NK-92 treated with Interleukin-12 subunit alpha and Interleukin-12 subunit beta, amount 100 ng/mL, for 24 hours (cell line): ENCODE results near the gene RGS6.

Source experiments
- DNase-seq: peaks from one replicate; lab custom pipeline; 2025; lab: John Stamatoyannopoulos, UW

The RGS6 gene

DNA sequence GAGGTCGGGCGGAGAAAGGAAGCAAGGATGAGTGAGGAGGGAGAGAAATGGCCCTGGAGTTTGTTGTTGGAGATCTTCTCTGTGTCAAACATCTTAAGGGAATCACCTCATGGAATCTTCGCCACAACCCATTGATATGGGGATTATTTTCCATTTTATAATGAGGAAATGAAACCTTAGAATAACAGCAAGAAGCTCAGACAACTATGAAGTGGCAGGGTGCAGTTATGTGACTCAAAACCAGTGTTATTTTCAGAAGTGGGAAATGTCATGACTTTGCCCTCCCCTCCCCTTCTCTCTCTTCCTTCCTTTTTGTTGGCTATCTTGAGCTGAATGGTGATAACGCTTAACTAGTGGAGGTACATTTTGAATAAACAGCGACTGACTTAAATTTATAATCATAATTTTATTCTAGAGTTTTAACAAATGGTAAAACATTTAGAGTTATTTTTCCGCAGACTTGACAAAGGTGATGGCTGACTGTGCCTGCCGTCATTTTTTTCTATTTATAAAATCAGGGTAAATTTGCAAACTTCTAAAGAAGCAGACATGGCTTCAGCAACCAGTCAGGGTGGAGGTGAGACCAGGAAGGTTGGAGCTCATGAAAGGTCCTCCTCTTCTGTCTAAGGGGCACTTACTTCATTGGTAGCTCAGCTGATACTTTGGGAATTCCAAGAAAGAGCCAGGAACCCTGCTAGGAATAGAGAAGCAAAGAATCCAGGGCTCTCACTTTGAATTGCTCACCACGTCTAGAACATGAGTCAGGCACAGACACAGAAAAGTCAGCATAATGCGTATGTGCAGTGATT lies 232.4 kb downstream of the RGS6 start:
- DNase-seq, result no peak

DNA sequence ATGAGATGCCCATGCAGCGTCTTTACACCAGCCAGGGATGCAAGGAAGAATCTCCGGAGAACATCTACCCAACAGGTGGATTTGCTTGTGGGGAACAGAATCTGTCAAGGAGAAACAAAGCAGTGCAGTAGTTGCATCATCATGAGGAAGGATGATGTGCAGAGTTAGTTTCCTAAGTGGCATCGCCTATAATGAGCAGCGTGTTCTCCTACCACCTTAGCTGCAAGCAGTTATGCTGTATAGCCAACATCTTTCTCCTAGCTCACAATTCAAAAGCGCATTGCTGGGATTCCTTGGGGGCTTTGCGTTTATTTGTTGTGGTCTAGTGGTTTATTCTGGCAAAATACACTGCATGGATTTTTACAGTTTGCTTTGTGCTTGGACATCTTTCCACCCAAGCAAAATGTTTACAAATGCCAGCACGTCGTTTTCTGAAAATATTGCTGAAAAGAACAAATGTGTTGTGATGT lies 233.0 kb downstream of the RGS6 start:
- no peak for DNase-seq

DNA sequence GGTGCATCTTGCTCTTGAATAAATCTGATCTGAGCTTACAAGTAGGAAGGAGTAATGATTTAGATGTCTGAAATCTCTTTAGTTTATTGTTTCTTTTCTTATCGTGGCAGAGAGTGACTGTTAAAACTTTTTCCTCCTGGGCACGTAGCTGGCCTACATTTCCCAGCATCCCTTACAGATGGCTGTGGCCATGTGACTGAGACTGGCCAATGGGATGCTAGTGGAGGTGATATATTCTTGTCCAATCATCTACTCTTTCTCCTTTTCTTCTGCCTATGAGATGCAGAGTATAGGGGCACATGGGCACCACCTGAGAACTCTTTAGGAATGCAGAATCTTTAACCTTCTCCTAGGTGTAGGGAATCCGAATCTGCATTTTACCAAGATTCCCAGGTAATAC lies 237.3 kb downstream of the RGS6 start:
- DNase-seq, result no peak

DNA sequence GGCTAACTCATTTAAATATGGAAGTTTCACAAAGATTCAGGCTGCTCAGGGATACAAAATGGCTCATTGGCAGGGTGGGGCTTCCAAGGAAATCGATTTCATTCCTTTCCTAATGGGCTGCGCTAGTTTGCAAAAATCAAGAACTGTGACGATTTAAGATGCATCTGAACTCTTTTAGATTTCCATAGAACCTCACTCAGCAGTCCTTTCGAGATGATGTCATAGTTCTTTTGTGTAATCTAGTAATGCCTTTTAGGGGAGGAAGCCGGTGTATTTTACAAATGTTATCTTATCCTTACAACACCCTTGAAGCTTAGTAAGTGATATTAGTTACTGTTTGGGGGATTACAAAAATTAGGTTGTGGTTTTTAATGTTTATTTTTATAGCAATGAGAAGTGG lies 239.8 kb downstream of the RGS6 start:
- no peak for DNase-seq

DNA sequence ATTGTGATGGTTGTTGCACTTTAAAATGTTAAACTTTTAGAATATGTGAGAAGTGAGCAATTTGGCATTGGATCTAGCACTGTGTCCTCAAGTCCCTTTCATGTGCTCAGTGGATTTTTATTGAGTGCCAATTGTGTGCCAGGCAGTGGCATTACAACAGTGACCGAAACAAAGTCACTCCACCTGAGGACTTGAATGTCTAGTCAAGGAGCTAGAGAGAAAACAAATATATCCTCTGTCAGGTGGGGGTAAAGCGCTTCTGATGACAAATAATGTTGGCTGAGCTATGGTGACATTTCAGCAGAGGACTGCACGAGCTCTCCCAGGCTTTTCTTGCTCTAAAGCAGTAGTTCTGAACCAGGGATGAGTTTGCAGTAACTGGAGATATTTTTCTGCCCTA lies 240.4 kb downstream of the RGS6 start:
- DNase-seq, result no peak

DNA sequence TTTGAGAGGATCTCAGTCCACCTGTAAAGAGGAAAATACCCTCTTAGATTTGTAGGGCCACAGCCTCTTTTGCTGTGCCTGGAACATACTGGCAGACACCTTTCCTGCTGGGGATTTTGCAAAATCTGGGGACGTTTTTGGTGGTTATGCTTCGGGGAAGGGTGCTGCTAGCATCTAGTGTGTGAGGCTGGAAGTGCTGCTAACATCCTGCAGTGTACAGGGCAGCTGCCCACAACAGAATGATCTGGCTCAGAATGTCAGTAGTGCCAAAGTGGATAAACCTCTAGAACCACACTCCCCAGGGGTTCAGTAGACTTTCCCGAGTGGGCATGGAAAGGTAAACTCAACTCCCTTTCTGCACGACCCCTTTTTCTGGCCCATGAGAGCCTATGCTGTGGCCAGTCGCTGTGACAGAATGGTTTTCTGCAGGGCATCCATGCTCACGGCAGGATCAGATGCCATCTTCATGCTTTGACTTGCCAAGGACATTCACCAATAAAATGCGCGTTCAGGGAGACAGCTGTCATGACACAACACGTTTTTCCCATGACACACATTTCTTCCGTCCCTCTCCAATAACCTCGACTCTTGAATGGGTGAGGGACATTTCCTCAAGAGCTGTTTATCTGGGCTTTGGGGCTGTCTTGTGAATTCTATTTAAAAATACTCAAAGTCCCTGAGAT lies 240.9 kb downstream of the RGS6 start:
- no peak for DNase-seq

DNA sequence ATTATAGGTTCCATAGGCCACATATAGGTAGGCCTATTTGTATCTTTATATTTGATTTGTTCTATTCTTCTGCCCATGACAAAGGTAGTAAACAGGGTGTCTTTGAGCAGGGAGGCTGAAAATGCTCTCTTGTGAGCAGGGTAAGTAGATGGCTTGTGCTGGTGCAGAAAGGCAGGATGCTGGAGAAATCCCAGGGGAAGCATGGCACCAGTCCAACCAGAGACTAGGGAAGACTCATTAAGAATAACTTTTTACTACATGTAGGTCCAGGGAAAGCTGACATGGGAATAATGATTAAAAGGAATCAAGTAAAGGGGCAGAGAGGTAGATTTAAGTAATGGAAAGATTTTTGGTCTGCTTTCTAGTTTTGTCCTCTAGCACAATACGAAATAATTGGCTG lies 245.0 kb downstream of the RGS6 start:
- no peak for DNase-seq

DNA sequence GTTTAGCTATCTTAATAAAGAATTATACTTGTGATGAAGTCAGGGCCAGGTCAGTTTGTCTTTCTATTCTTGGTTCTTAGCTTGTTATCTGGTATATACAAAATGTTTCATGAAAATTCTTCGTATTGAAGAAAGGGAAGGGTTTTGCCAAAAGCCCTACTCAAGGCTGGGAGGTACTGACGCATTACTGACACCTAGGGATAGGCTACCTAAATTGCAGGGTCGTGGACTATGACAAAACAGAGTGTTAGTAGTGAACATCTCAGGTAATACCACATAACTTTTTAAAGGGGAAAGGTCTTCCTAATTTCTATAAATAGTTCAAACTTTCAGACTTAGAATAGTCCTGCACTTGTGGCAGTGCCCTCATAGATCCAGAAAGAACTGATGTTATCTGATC lies 246.3 kb downstream of the RGS6 start:
- DNase-seq, result no peak

DNA sequence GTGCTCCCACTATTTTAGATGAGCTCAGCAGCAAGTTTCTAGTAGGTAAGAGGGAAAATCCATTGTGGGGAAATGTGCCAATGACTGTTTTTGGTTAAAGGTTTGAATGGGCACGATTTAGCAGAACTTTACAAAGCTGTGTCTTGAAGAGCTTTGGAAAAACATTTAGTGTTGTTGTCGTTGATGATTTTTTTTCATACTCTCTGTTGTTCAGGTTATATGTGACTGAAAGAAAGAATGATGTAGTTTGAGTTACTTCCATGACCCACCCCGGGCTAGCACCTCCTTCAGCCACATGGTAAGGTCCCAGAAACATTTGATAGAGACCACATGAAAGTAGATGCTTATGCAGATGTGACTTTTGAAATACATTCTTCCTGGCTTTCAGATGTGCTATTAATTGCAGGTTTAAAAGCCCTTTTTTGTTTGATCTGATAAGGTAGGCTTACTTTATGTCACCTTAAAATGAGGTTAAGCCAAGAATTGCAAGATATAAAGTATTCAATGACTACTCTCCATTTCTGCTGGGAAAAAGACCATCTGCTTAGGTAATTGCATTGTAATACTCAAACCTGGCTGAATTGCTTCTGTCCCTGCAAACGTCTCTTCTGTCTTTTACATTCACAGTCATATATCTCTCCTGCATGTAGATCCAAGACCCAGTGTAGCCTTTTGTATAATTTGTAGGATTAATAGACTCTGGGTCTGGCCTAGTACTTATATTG lies 250.6 kb downstream of the RGS6 start:
- no peak for DNase-seq

DNA sequence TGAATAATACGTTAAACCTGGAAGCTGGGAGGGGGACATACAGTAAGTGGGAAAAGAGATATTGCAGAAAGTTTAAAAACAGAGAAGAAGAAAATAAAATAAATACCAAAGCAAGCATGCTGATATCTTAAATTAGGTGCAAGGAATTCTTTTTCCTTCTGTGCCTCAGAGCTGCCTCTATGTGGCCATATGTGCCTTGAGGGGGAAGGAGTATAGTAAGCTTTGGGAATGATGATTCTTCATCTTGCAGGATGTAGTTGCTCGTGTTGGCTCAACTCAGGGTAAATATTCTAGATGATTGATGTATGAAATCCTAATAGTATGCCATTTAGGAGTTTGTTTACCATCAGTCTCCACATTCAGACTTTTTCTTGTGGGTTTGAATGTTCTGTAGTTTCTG lies 251.4 kb downstream of the RGS6 start:
- no peak for DNase-seq

DNA sequence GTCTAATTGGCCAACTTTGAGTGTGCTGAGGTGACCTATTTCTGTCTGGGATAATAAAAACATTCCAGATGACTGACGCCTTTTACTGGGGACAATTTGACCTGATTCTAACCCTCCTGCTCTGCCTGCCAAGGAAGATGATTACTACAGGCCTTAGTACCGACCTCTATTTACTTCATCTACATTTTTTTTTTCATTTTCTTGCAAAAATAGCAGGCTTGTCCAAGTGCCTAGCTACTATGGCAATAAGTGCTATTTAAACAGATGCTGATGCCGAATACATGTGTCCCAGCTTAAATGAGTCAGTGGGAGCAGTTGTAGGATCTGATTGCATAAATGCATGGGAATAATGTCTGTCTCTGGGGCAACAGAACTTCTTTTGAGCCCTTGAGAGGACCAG lies 254.3 kb downstream of the RGS6 start:
- no peak for DNase-seq

DNA sequence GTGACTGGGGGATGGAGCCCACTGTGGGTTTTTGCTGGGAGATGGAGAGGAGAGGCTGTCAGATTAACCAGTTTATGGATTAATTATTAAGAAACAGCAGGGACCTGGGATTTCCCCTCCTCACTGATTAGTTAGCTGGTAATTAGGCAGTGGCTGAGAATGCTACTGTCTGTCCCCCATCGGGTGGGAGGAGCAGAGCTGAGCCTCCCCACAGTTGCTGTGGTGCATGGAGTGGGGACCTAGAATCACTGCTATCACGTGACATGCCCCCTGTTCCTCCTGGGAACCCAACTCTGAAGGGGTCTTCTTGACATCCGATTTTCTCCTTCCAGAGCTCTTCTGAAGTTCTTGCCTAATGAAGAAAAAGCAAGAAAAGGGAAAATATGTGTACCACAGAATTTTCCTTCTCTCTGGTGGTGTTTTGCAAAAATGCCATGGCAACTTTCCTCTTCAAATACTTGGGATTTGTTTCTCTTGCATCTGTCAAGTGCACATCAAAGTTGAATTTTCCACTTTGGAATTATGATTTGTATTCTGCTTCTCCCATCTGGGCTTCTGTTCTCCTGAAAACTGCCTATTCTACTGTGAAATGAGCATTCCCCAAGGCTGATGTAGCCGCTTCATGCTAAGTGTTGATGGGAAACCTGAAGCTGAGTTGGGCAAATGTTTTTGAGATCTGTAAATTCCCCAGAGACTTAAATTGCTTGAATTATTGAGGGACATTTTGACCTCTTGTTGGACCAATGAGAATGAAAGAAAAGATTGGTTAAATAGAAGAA lies 264.2 kb downstream of the RGS6 start:
- no peak for DNase-seq

DNA sequence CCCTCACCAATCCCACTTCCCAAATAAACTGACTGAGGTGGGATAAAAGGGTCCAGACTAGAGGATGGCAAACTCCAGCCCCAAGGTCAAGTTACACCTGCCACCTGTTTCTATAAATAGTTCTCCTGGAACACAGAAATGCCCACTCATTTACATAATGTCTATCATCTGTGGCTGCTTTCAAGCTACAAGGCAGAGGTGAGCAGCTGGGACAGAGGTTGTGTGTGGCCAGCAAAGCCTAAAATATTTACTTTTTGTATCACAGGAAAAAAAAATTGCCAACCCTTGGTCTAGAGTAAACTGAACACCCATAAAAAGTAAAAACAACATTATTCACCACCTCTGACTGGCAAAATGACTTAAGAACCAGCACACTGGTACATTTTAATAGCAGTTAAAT lies 269.4 kb downstream of the RGS6 start:
- DNase-seq, result no peak

DNA sequence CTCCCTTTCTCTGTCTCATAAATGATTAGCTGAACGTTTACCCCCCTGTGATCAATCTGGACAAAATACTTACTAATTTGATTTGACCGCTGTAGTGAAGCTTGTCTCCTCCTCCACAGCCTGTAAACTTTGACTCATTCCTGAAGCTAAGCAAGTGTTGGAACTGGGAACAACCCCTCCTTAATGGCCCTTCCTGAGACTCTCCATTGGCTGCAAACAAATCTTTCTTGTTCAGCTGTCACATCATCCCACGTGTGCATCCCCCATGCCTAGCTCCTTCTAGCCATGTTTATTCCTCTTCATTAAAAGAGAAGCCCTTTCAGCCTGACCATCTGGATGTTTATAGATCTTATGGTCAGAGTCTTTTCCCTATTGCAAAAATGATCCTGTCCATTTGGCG lies 281.2 kb downstream of the RGS6 start:
- DNase-seq, result no peak

DNA sequence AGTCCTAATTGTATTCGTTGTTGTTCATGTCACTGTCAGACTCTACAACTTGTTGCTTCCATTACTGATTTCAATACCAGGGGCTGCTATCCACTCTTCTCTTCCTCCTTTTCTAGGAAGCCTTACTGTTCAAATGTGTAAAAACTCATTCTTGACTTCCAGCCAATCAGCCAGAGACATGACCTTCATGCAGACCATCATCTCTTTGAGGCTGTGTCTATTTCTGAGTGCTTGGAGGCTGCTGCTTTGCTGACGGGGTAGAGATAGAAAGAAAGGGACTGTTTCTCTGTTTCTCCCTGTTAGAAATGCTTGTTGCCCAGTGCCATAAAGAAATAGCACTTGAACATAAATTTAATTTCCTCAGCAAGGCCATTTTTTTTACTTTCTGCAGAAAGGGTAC lies 282.9 kb downstream of the RGS6 start:
- DNase-seq, result no peak

DNA sequence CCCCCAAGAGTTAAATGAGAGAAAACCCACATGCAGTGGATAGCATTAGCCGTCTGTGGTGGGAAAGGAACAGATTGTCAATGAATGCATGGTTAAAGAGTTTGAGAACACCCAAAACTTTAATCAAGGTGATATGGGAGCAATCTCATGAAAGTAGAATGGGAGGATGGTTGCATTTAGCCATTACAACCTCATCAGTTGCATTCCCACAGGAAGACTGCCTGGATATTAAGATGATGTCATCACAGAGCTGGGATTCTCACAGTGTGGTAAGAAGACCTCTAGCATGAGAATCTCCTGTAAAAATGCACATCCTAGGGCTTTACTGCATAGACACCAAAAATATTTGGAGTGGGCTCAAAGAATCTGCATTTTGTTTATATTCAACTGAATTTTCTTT lies 284.9 kb downstream of the RGS6 start:
- DNase-seq, result no peak

DNA sequence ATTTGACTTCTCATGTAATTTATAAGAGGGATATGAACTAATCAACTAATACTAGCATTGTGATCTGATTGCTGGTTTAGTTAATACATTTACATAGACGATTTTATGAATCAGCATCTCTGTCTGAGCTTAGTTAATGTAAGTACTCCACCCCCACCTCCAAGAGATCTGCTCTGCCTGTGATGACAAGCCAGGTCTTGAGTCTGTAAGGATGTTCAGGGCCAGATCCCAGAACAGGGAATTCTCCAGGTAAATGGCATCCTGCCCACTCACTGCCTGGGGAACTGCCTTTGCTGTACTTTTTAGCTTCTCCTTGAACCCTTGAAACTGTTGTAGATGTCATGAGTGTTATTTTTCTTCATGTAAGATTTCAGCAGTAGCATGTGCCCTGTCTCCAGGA lies 289.8 kb downstream of the RGS6 start:
- no peak for DNase-seq

DNA sequence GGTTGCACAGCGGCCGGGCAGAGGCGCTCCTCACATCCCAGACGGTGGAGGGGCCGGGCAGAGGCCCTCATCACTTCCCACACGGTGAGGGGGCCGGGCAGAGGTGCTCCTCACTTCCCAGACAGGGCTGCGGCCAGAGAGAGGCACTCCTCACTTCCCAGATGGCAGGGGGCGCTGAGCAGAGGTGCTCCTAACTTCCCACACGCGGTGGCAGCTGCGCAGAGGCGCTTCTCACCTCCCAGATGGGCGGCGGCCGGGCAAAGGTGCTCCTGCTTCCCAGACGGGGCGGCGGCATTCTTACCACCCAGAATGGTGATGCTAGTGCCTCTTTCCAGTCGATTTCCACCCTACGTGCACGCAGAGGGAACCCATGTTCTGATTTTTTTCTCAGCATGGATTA lies 304.4 kb downstream of the RGS6 start:
- DNase-seq, result no peak

DNA sequence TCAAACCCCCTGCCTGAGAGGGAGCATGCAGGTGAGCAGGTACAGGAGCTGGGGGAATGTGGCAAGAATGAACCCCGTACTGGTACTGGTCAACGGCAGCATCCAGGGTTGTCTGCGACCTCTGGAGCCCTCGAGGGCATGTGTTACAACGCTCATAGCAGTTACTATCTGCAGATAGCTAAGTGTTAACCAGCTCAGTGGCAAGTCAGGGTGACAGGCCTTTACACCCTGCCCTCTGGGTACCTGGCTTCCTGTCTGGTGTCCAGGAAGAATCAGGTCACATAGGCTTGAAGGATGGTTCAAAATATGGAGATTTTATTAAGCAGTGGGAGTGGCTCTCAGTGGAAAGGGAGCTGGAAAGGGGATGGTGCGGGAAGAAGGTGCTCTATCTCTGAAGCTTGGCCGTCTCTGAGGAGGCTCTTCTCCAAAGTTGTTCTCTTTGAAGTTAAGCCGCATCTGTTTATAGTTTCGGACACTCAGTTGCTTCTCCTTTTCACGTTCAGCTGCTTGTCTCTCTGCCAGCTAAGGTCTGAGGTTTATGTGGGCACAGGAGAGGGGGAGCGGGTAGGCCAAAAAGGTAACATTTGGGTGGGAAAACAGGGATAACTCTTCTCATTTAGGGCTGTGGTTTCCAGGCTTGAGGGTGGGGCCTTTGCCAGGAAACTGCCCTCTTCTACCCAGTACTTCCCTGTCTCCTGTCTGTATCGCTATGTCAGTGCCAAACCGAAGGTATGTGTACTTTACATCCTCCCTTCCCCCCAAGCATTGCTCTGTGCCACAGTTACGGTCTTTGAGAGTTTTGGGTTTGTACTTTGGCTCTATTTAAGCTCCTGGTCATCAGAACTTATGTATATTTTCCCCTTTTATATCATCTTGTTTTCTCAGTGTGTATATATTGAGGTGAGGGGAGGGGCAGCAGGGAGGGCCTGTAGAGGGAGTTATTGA lies 305.8 kb downstream of the RGS6 start:
- DNase-seq, result no peak

DNA sequence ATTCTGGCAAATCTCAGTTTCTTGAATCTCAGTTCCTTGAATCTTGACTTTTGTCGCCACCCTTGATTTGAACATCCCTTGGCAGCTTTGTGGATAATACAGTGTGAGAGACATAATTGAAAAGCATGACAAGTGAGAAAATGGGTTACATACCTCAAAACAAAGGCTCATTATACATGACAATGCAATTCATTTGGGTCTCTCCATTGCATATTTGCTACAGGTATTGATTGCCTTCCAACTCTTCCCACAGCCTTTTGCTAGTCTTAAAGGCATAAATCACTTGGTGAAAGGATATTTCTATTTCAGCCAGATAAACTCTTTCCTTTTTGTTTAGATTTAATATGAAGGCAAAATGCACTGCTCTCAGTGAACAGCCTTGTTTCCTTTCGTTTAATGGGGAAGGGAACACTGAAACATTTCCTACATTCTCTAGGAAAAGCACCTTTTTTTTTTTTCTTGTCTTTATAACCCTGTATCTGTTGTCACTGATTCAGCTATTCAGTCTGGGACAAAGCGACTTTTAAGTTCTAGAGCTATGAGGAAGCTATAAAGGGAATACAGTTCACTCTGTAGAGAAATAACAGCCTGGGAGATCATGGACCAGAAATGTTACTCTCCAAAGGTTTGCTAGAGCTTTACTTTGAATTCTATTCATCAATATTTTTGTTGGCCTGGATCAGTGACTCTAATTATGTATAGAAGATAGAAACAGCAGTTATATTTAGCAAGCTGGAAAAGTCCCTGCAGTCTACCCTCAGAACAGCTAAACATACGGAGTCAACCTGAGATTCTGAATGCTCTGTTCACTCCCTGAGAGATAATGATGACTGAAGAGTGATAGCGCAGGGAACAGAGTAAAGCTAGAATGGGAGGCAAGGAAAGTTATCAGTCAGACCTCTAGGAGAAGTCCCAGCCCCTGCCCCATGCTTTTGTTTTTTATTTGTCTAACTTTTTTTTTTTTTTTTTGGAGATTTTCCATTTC lies 311.4 kb downstream of the RGS6 start:
- DNase-seq, result no peak
